WTC11 (cell line): ENCODE results near the gene PRR20G.

Source experiments
- GABPB1 ChIP-seq: sonication (generic); formaldehyde crosslinking; IDR thresholded peaks from 2 replicates; pipeline ENCODE4 v1.8.1; 2023; ENCODE audit warnings: mild to moderate bottlenecking, missing genetic modification reagents
- TF ChIP-seq, protein P1 (sequence below): fragments of 200-600 bp; IDR thresholded peaks from 2 replicates; pipeline ENCODE4 v1.8.0; 2022; ENCODE audit warnings: antibody characterized with exemption

DNA sequence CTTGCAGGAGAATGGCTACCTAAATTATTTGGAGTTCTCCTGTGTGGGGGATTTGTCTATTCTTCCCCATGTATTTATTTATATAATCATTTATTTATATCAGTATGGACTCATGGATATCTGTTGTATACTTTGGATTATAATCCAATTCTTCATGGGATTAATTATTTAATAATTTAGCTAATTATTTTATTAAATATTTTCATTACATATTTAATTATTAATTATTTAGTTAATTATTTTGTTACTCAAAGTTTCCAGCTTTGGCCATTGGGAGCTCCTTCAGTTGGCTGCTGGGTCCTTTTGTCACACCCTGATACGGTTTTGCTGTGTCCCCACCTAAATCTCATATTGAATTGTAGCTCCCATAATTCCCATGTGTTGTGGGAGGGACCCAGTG, 3.3 kb upstream of the PRR20G start:
- TF ChIP-seq, protein P1, sequence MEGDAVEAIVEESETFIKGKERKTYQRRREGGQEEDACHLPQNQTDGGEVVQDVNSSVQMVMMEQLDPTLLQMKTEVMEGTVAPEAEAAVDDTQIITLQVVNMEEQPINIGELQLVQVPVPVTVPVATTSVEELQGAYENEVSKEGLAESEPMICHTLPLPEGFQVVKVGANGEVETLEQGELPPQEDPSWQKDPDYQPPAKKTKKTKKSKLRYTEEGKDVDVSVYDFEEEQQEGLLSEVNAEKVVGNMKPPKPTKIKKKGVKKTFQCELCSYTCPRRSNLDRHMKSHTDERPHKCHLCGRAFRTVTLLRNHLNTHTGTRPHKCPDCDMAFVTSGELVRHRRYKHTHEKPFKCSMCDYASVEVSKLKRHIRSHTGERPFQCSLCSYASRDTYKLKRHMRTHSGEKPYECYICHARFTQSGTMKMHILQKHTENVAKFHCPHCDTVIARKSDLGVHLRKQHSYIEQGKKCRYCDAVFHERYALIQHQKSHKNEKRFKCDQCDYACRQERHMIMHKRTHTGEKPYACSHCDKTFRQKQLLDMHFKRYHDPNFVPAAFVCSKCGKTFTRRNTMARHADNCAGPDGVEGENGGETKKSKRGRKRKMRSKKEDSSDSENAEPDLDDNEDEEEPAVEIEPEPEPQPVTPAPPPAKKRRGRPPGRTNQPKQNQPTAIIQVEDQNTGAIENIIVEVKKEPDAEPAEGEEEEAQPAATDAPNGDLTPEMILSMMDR, result no peak
- no peak for TF ChIP-seq GABPB1 (CRISPR knock-in tag)
